Measurements from ENCODE around the gene ERC2. TPM values are rescaled to one million over a fixed set of nuclear protein-coding genes. Genes with fewer than 3 reads are reported as not detected.

ERC2 gene
- polyA plus RNA-seq, 2 of the 4 experiments (the other 2 are of a cell fraction) = 0.16 TPM; not detected in 1

DNA sequence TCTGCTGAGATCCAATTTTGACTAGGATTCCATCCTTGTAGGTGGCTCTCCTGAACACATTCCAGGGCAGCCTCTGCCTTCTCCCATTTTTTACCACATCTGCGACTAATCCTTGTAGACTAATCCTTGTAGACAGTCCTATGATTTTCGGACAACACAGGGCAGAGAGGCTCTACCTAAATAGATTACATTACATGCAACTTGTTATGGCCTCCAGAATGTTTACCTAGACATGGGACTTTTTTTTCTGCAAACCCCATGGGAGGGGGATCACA lies 741.8 kb downstream of the ERC2 start (continued):
- no peak for TF ChIP-seq JUN (IDR thresholded peaks at IDR 0.05)

DNA sequence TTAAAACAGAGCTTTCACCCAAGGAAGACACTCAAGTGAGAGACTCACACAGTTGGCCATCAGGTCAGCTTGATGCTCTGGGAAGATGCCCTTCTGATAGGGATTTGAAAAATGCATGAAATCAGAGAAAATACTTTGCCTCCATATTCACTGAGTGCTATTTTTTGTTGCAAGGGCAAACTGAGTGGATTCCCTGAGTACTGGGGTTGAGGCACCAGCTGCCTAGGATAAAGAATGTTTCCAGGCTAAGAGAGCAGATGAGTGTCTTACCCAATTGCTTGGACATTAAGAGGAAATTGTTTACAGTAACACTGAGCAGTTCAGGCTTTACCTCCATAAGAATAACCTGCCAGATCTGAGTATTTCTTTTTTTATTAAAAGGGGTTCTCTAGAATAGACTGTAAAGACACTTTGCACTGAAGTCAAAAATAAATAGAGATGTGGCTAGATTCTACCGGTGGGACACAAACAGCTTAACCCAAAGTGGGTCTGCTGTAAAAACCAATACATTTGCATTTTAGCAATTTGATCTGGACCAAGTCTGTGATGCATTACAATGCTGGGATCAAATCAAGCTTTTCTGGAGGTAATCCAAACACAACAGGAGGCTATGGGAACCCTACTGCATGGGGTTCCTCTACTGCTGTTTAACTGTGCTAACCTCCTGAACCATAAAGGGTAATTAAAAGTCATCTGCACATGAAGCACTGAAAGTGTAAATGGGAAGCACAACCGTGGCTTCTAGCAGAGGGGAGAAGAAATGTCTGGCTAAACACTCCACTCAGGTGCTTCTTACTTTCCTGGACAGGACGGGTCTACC lies 742.4 kb downstream of the ERC2 start:
- no peak for FAIRE-seq
- TF ChIP-seq, protein P1, sequence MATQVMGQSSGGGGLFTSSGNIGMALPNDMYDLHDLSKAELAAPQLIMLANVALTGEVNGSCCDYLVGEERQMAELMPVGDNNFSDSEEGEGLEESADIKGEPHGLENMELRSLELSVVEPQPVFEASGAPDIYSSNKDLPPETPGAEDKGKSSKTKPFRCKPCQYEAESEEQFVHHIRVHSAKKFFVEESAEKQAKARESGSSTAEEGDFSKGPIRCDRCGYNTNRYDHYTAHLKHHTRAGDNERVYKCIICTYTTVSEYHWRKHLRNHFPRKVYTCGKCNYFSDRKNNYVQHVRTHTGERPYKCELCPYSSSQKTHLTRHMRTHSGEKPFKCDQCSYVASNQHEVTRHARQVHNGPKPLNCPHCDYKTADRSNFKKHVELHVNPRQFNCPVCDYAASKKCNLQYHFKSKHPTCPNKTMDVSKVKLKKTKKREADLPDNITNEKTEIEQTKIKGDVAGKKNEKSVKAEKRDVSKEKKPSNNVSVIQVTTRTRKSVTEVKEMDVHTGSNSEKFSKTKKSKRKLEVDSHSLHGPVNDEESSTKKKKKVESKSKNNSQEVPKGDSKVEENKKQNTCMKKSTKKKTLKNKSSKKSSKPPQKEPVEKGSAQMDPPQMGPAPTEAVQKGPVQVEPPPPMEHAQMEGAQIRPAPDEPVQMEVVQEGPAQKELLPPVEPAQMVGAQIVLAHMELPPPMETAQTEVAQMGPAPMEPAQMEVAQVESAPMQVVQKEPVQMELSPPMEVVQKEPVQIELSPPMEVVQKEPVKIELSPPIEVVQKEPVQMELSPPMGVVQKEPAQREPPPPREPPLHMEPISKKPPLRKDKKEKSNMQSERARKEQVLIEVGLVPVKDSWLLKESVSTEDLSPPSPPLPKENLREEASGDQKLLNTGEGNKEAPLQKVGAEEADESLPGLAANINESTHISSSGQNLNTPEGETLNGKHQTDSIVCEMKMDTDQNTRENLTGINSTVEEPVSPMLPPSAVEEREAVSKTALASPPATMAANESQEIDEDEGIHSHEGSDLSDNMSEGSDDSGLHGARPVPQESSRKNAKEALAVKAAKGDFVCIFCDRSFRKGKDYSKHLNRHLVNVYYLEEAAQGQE (IDR thresholded peaks at IDR 0.05) = no peak
- TF ChIP-seq, protein P2, sequence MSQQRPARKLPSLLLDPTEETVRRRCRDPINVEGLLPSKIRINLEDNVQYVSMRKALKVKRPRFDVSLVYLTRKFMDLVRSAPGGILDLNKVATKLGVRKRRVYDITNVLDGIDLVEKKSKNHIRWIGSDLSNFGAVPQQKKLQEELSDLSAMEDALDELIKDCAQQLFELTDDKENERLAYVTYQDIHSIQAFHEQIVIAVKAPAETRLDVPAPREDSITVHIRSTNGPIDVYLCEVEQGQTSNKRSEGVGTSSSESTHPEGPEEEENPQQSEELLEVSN (IDR thresholded peaks at IDR 0.05; ENCODE audit: borderline replicate concordance, low read depth) = no peak
- TF ChIP-seq CHD4 (IDR thresholded peaks at IDR 0.05; ENCODE audit: borderline replicate concordance) = no peak
- TF ChIP-seq, protein P3, sequence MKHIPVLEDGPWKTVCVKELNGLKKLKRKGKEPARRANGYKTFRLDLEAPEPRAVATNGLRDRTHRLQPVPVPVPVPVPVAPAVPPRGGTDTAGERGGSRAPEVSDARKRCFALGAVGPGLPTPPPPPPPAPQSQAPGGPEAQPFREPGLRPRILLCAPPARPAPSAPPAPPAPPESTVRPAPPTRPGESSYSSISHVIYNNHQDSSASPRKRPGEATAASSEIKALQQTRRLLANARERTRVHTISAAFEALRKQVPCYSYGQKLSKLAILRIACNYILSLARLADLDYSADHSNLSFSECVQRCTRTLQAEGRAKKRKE (CRISPR knock-in tag; IDR thresholded peaks at IDR 0.05; ENCODE audit: low read depth) = no peak
- no peak for TF ChIP-seq JUN (IDR thresholded peaks at IDR 0.05)
- TF ChIP-seq PHF8 (IDR thresholded peaks at IDR 0.05; ENCODE audit: borderline replicate concordance, low read depth) = no peak
- TF ChIP-seq EHMT2 (IDR thresholded peaks at IDR 0.05; ENCODE audit: low read depth) = no peak
- Histone ChIP-seq H3K4me3 (no peak overlapping the region), H3K4me1 (no peaks in the 10 kb centered on the region), H3K27ac (no peak overlapping the region), H3K9me3 (no peaks in the 10 kb centered on the region), H3K4me2 (no peak overlapping the region)
- CTCF ChIA-PET = interaction anchor here (0.8 kb wide), 1 partner anchor 16 kb away, joined by 3 read pairs; no protein-coding TSS in a partner anchor
- 0% methylated on average over 3 of the region's 3 CpGs for WGBS (ENCODE audit: missing lambda C conversion rate)
- no peak for ATAC-seq
- POLR2A ChIA-PET = no interaction called here
- DNase-seq (ENCODE audit: low read depth in 1 of 2, low spot score in 1 of 2) = no peak

DNA sequence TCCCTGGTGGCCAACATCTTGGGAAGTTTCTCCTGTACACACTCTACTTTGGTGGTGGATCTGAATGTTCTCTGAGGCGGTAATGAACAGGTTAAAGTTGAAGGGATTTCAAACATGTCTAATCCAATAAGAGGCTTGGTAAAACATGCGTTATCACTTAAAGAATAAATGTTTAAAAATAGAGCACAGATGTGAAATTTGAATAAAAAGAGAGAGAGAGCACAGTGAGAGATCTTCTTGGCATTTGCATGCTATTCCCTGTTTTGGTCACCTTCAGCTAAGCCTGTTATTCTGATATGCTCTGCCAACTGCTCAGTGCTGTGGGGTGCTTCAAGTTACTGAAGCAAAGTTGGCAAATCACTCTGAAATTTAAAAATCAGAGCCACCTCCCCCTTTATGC lies 743.4 kb downstream of the ERC2 start:
- WGBS (ENCODE audit: missing lambda C conversion rate) = 0% methylated on average over 2 of the region's 2 CpGs
- CTCF ChIA-PET = no interaction called here

More for the DNA sequence above, 743.4 kb downstream of the ERC2 start:
- TF ChIP-seq FOXS1 (CRISPR knock-in tag; IDR thresholded peaks at IDR 0.05) (no peak), EP300 (IDR thresholded peaks at IDR 0.05) (no peak), CHD2 (IDR thresholded peaks at IDR 0.05; ENCODE audit: low read length, partially characterized antibody) (no peak), NPAS2 (CRISPR knock-in tag; IDR thresholded peaks at IDR 0.05; ENCODE audit: borderline replicate concordance) (no peak), ZNF302 (CRISPR knock-in tag; IDR thresholded peaks at IDR 0.05) (no peak), BHLHE40 (IDR thresholded peaks at IDR 0.05; ENCODE audit: low read depth, low read length) (no peak), RARB (CRISPR knock-in tag; IDR thresholded peaks at IDR 0.05) (no peak), ZFP36 (IDR thresholded peaks at IDR 0.05; ENCODE audit: borderline replicate concordance, partially characterized antibody) (no peak), RNF2 (IDR thresholded peaks at IDR 0.05; ENCODE audit: borderline replicate concordance, low read depth) (no peak), TFCP2L1 (CRISPR knock-in tag; IDR thresholded peaks at IDR 0.05) (no peak), HOXA7 (CRISPR knock-in tag; IDR thresholded peaks at IDR 0.05) (no peak), MAZ (IDR thresholded peaks at IDR 0.05; ENCODE audit: borderline replicate concordance, low read depth, low read length) (no peak), RCOR1 (IDR thresholded peaks at IDR 0.05; ENCODE audit: low read depth, low read length) (no peak), RFX5 (IDR thresholded peaks at IDR 0.05) (no peak), POLR2AphosphoS2 (conservative IDR thresholded peaks at IDR 0.05; ENCODE audit: low read length) (no peak), HOXB5 (CRISPR knock-in tag; IDR thresholded peaks at IDR 0.05) (no peak), HOXB13 (CRISPR knock-in tag; IDR thresholded peaks at IDR 0.05; ENCODE audit: low read depth) (no peak)
- TF ChIP-seq, protein P4, sequence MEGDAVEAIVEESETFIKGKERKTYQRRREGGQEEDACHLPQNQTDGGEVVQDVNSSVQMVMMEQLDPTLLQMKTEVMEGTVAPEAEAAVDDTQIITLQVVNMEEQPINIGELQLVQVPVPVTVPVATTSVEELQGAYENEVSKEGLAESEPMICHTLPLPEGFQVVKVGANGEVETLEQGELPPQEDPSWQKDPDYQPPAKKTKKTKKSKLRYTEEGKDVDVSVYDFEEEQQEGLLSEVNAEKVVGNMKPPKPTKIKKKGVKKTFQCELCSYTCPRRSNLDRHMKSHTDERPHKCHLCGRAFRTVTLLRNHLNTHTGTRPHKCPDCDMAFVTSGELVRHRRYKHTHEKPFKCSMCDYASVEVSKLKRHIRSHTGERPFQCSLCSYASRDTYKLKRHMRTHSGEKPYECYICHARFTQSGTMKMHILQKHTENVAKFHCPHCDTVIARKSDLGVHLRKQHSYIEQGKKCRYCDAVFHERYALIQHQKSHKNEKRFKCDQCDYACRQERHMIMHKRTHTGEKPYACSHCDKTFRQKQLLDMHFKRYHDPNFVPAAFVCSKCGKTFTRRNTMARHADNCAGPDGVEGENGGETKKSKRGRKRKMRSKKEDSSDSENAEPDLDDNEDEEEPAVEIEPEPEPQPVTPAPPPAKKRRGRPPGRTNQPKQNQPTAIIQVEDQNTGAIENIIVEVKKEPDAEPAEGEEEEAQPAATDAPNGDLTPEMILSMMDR (IDR thresholded peaks at IDR 0.05) = no peak
- TF ChIP-seq, protein P5, sequence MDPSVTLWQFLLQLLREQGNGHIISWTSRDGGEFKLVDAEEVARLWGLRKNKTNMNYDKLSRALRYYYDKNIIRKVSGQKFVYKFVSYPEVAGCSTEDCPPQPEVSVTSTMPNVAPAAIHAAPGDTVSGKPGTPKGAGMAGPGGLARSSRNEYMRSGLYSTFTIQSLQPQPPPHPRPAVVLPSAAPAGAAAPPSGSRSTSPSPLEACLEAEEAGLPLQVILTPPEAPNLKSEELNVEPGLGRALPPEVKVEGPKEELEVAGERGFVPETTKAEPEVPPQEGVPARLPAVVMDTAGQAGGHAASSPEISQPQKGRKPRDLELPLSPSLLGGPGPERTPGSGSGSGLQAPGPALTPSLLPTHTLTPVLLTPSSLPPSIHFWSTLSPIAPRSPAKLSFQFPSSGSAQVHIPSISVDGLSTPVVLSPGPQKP (IDR thresholded peaks at IDR 0.05; ENCODE audit: low read depth, low read length) = no peak
- no peak overlapping the region for H3K27ac ChIP-seq
- POLR2A ChIA-PET = no interaction called here
- H3K4me2 ChIP-seq = no peak overlapping the region
- FAIRE-seq (no peak), DNase-seq (ENCODE audit: low read depth in 1 of 2, low spot score in 1 of 2) (no peak), ATAC-seq (no peak)
- H3K9me3 ChIP-seq = no peaks in the 10 kb centered on the region
- H3K4me1 ChIP-seq = no peaks in the 10 kb centered on the region
- H3K4me3 ChIP-seq = no peak overlapping the region
